ENCODE results near the gene TRIM63.

Gene TRIM63

GRCh38 chr1:26032656-26033357 is 34.6 kb downstream of the TRIM63 start:
- no peak for DNase-seq

GRCh38 chr1:26031611-26032220 is 35.7 kb downstream of the TRIM63 start:
- DNase-seq: no peak

- no peak for DNase-seq
Observed at GRCh38 chr1:26031196-26031595, 36.2 kb downstream of the TRIM63 start.

- no peak for DNase-seq
Observed at GRCh38 chr1:26029864-26030481, 37.5 kb downstream of the TRIM63 start.

- DNase-seq: no peak
Observed at GRCh38 chr1:26029054-26029863, 38.2 kb downstream of the TRIM63 start.

- DNase-seq: no peak
Observed at GRCh38 chr1:26028490-26028980, 38.9 kb downstream of the TRIM63 start.

- DNase-seq: no peak
Observed at GRCh38 chr1:26027716-26028489, 39.5 kb downstream of the TRIM63 start.

GRCh38 chr1:26025517-26025916 is 41.9 kb downstream of the TRIM63 start:
- DNase-seq: no peak

GRCh38 chr1:26025060-26025459 is 42.4 kb downstream of the TRIM63 start:
- DNase-seq: no peak

GRCh38 chr1:26023826-26024225 is 43.6 kb downstream of the TRIM63 start:
- no peak for DNase-seq

- no peak for DNase-seq
Observed at GRCh38 chr1:26023009-26023408, 44.4 kb downstream of the TRIM63 start.

- DNase-seq: no peak
Observed at GRCh38 chr1:26022404-26022779, 45.0 kb downstream of the TRIM63 start.

- DNase-seq: no peak
Observed at GRCh38 chr1:26021647-26022403, 45.6 kb downstream of the TRIM63 start, which contains the start of gene EXTL1. EXTL1 (plus strand) TSS chr1:26021775; CDS start chr1:26022647, 872 bp downstream.

GRCh38 chr1:26020941-26021646 is 46.3 kb downstream of the TRIM63 start:
- no peak for DNase-seq

GRCh38 chr1:26020330-26020768 is 47.1 kb downstream of the TRIM63 start:
- DNase-seq: no peak

- no peak for DNase-seq
Observed at GRCh38 chr1:26019641-26020315, 47.7 kb downstream of the TRIM63 start.

GRCh38 chr1:26017606-26018005 is 49.8 kb downstream of the TRIM63 start:
- DNase-seq: no peak

GRCh38 chr1:26016953-26017545 is 50.4 kb downstream of the TRIM63 start:
- DNase-seq: no peak

- no peak for DNase-seq
Observed at GRCh38 chr1:26016258-26016952, 51.0 kb downstream of the TRIM63 start.

Measured in COR-L47 (cell line).